Epidermal melanocyte (primary cell): ENCODE measurements around the gene DCPS.
"Not testable (repeated sequence)": the region's sequence is repeated elsewhere in the genome, so short reads cannot be mapped to it uniquely, and the experiment has no call there.

Experiments used
- DNase-seq: peaks from one replicate; pipeline ENCODE4 v3.0.0; 2011; ENCODE audit warnings: low spot score; ENCODE audit not compliant: insufficient read length

The DCPS gene

DNA sequence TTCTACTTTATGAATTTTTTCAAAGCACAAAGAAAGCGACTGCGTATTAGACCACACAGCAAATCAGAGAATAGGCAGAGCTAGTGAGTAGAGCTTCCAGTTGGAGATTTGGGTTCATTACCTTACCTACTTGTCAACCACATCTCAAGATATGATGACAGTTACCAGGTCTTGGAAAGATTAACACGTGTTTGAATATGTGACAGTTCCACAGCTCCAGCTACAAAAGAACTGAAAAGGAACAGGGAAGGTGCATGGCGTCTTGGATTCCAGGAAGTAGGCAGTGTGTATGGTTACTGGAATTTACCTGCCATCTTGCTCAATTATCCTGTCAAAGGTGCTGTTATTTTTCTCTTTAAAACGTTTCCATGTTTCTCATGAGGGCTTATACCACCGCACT is 15.6 kb upstream of the DCPS start:
- no peak for DNase-seq

DNA sequence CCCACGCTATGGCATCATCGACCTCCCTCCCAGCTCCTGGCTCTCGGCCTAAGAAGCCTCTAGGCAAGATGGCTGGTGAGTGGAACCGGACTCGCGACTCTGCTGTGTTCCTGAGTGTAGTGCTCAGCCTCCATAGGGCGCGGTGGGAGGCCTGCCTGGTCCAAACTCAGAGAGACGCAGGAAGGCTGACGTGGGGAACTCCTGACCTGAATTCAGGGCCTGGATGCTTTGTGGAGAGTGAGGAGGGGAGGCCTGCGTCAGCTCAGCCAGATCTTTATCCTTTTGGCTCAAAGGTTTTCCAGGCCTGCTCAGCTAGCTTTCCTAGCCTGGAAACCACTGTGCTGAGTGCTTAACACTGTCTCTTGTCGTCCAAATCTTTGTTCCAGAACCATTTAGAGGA is 13.0 kb upstream of the DCPS start:
- DNase-seq = no peak

GRCh38 chr11:126293726-126294125 is 10.1 kb upstream of the DCPS start:
- no peak for DNase-seq

GRCh38 chr11:126297004-126297403 is 6.9 kb upstream of the DCPS start:
- DNase-seq = no peak

- DNase-seq = no peak
Observed at GRCh38 chr11:126304457-126305075, 706 bp downstream of the DCPS start.

DNA sequence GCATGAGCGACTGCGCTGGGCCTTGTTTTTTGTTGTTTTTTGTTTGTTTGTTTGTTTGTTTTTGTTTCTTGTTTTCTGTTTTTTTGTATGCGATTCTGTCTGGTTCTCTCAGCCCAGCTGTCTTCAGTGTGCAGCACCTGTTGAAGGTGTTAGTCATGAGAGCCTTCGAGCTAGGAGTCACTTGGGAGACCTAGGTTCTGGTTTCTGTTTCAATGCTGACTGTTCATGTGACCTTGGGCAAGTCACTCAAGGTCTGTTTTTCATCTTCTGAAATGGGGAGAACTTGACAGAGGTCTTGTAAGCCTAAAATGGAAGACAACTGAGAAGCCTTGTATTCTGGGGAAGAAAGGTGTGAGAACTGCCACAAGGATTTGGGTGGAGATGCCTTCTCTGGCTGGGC is 1.8 kb downstream of the DCPS start:
- DNase-seq = no peak

- DNase-seq = no peak
Observed at GRCh38 chr11:126307706-126308105, 3.8 kb downstream of the DCPS start.

GRCh38 chr11:126308271-126308671 is 4.4 kb downstream of the DCPS start:
- peak; percentile 57 for DNase-seq

DNA sequence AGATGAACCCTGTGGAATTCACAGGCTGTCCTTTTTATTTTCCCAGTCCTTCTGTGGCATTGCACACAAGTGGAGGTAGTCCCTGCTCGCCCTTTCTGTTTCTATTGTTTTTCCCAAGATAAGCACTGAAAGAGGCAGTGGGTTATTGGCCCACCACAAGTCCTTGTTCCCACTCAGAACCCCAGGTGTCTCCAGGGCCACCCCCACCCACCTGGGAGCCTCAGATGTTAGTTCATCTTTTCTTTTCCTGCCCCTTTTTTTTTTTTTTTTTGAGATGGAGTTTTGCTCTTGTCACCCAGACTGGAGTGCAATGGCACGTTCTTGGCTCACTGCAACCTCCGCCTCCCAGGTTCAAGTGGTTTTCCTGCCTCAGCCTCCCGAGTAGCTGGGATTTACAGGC is 4.9 kb downstream of the DCPS start:
- not testable (repeated sequence) for DNase-seq

DNA sequence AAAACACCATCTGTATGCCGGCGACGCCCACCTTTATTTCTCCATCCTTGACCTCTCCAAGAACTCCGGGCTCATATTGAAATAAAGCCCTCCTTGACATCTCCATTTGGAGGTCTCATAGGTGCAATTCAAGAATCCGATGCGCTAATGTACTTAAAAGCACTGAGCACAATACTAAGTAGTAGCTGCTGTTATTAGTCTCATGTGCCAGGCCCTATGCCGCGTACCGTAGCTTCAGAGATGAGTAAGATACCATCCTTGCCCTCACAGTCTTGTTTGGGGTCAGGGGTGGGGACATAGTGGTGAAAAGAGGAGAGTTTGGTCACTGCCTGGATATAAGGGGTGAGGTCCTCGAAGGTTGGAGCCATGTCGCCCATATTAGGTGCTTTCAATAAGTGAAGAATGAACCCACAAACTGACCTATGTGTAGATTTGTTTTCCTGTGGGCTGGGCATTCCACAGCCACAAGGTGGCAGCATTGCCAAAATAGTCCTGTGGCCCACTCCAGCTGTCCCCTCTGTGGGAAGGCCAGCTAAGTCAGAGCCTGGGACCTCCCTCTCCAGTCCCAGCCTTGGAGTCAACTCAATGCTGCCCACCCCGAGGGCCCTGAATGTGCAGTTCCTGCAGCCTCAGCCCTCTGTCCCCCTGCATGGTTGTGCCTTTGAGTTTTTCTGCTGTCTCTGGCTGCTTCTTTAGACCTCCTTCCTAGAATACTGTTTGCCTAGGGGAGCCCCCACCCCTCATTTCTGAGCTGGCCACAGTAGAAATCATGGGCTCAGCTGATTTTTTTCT is 6.5 kb downstream of the DCPS start:
- no peak for DNase-seq

DNA sequence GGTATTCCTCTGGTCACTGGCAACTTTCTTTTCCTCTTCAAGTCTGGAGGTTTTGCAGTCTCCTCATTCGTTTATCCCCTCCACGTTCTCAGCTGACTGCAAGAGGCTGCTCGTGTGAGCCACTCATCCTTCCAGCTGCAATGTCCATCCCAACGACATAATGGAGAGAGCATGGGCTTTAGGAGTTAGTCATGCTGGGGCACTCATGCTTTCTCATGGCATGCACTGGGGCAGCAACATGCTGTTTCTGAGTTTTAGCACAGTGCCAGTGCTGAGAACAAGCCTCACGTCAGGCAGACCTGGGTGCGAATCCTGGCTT is 7.1 kb downstream of the DCPS start:
- DNase-seq = no peak

- no peak for DNase-seq
Observed at GRCh38 chr11:126311401-126312291, 7.8 kb downstream of the DCPS start.

- DNase-seq = no peak
Observed at GRCh38 chr11:126312961-126313360, 9.1 kb downstream of the DCPS start.

- DNase-seq = no peak
Observed at GRCh38 chr11:126313826-126314225, 10.0 kb downstream of the DCPS start.

DNA sequence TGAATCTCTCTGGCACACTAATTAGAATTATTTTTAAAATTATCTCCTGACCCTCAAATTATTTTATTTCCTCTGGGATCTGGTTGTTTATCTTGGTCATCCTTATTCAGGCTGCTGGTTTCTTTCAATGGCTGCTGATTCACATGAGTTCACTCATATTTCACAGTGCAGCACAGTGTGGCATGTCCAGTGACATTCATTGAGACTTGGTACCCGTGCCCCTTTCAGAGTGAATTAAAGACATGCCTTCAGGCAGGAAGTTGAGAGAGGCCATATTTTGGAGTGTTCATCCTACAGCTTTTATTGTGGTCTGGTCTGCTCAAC is 13.5 kb downstream of the DCPS start:
- no peak for DNase-seq

GRCh38 chr11:126317756-126318573 is 14.1 kb downstream of the DCPS start:
- DNase-seq = no peak

DNA sequence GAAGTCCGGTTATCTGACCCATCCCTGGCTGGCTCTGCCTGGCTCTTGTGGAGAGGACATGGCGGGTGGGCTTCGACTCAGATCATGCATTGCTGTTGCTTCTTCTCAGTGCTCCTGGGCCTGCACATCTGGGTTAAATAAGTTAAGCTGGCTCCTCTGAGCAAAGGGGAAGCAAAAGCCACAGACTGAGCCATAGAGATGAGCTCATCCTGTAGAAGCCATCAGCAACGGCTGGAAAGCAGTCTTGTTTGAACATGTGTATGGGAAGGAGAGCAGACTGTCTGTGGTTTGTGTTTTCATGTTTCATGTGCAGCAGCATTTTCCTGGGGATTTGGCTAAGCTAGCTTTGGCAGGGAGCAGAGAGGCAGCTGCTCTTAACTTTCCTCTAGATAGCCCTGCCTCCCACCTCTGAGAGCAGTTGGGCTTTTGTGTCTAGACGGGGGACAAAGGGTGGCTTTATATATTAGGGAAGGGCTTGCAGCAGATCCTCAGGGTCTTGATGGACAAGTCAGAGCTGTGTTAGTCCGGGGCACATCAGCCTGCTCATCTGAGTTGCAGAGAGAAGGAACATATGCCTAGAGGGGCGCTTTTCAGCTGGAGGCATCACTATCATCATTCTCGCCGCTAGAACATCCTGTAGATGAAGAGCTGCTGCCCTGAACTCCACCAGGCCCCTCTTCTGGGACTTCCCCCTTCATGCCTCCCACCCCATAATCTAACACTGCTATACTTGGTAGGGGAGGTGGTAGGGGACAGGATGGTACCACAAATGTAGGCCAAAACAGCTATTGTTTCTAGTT is 14.9 kb downstream of the DCPS start:
- peak; percentile 71 for DNase-seq

GRCh38 chr11:126319374-126319740 is 15.5 kb downstream of the DCPS start:
- DNase-seq = no peak

- DNase-seq = no peak
Observed at GRCh38 chr11:126322996-126323395, 19.1 kb downstream of the DCPS start.

GRCh38 chr11:126327281-126328000 is 23.6 kb downstream of the DCPS start:
- DNase-seq = no peak
